ENCODE measurements around the gene SCOC. TPM values are rescaled to one million over a fixed set of nuclear protein-coding genes. Genes with fewer than 3 reads are reported as not detected.

The SCOC gene
- total RNA-seq, 1 donor from 2014 or later: 45.4 TPM

DNA sequence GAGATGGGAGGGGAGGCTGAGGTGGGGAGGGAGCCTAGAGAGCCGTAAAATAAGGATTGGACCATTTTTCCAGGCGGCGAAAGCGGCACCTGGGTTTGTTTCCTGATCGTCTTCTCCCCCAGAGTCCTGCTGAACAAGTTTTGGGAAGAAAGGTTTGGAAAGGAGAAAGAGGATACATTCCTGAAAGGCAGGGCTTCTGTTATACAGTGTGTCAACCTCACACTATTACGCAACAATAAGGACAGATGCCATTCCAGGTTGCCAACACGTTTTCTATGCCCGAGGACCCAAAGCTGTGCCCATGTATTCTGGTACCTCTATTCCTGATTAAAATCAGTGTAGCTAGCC, 658 bp downstream of the SCOC start:
- Histone ChIP-seq H3K9me3 (no peaks in the 10 kb centered on the region), H3K36me3 (no peaks in the 10 kb centered on the region), H3K27ac (peak overlapping the region; percentile 82), H3K27me3 (no peaks in the 10 kb centered on the region), H3K4me1 (peaks cover 13% of the 10 kb centered on the region), H3K4me3 (peak overlapping the region; percentile 84)
- no peak for ATAC-seq
- intact Hi-C loops (cut with DNase I): no loop called here
- no peak for TF ChIP-seq CTCF (IDR thresholded peaks at IDR 0.05)
- no peak for DNase-seq

DNA sequence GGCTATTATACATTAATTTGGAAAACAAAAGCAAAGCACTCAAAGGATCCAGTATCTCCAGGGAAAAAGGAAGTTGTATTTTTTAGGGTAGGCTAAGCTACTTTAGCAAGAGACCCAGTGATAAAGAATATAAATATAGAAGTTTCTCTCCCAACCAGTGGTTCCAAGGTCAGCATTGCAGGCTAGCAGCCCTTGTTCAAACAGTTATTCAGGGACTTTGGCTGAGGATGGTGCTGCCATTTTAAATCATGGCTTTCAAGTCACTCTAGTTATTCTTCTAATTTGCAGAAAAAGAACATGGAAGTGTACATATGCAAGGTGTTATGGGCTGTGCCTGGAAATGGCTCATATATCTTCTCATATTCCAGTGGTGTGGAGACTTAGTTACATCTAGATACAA, 9.3 kb downstream of the SCOC start:
- no peaks in the 10 kb centered on the region for H3K9me3 ChIP-seq
- intact Hi-C loops (cut with DNase I): no loop called here
- no peak overlapping the region for H3K4me3 ChIP-seq
- DNase-seq (no peak), ATAC-seq (no peak)
- no peaks in the 10 kb centered on the region for H3K27me3 ChIP-seq
- no peaks in the 10 kb centered on the region for H3K4me1 ChIP-seq
- peaks cover 11% of the 10 kb centered on the region for H3K36me3 ChIP-seq
- TF ChIP-seq CTCF (IDR thresholded peaks at IDR 0.05): no peak
- H3K27ac ChIP-seq: no peak overlapping the region

GRCh38 chr4:140388015-140388414, 14.6 kb downstream of the SCOC start:
- ATAC-seq: no peak
- intact Hi-C loops (cut with DNase I): no loop called here

DNA sequence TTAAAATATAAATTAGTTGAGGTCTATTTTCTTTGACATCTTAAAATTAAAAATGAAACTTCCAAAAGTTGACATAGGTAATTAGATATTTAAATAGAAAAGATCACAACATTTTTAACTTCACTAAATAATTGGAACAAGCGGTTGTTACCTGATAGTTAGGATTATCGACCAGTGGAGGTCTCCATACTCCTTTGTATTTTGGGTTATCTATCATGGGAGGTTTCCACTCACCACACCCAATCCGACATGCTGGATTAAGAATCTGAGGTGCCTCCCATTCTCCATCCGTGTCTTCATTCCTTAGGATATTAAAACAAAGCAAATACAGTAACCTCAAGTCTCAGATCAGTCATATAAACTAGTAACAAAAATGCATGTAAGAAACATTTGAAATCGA, 22.2 kb downstream of the SCOC start:
- intact Hi-C loops (cut with DNase I): no loop called here
- Histone ChIP-seq H3K4me1 (no peaks in the 10 kb centered on the region), H3K9me3 (no peaks in the 10 kb centered on the region), H3K36me3 (no peaks in the 10 kb centered on the region), H3K27ac (no peak overlapping the region), H3K4me3 (no peak overlapping the region), H3K27me3 (peaks cover 4% of the 10 kb centered on the region)
- no peak for TF ChIP-seq CTCF (IDR thresholded peaks at IDR 0.05)
- no peak for DNase-seq
- ATAC-seq: no peak

More at GRCh38 chr4:140388015-140388414, 14.6 kb downstream of the SCOC start:
- Histone ChIP-seq H3K4me3 (no peak overlapping the region), H3K36me3 (peaks cover 5% of the 10 kb centered on the region), H3K9me3 (no peaks in the 10 kb centered on the region), H3K4me1 (no peaks in the 10 kb centered on the region), H3K27me3 (no peaks in the 10 kb centered on the region), H3K27ac (no peak overlapping the region)
- DNase-seq: no peak
- no peak for TF ChIP-seq CTCF (IDR thresholded peaks at IDR 0.05)

GRCh38 chr4:140400111-140400510, 26.7 kb downstream of the SCOC start:
- H3K27ac ChIP-seq: no peak overlapping the region
- H3K9me3 ChIP-seq: no peaks in the 10 kb centered on the region
- no peaks in the 10 kb centered on the region for H3K4me1 ChIP-seq
- no peak for TF ChIP-seq CTCF (IDR thresholded peaks at IDR 0.05)
- H3K27me3 ChIP-seq: peaks cover 2% of the 10 kb centered on the region
- H3K36me3 ChIP-seq: no peaks in the 10 kb centered on the region
- ATAC-seq: no peak
- H3K4me3 ChIP-seq: no peak overlapping the region
- intact Hi-C loops (cut with DNase I): no loop called here
- no peak for DNase-seq

- H3K4me1 ChIP-seq: no peaks in the 10 kb centered on the region
- H3K4me3 ChIP-seq: no peak overlapping the region
- DNase-seq (no peak), ATAC-seq (no peak)
- intact Hi-C loops (cut with DNase I): no loop called here
- H3K27me3 ChIP-seq: no peaks in the 10 kb centered on the region
- no peaks in the 10 kb centered on the region for H3K36me3 ChIP-seq
- no peaks in the 10 kb centered on the region for H3K9me3 ChIP-seq
- no peak overlapping the region for H3K27ac ChIP-seq
- no peak for TF ChIP-seq CTCF (IDR thresholded peaks at IDR 0.05)
These were observed 32.8 kb downstream of the SCOC start for GRCh38 chr4:140406292-140406691.

Data from upper lobe of right lung (tissue), 1 donor.